Esophagus squamous epithelium (tissue), 4 donors: Measurements from ENCODE around the gene ATP8A2.

ENCODE experiments used
- CTCF ChIP-seq, 6 experiments: fragments of 450-650 bp in 4 of 6; fragments of 200-600 bp in 2 of 6; sonication (generic) in 2 of 6; IDR thresholded peaks; one replicate each; pipeline ENCODE4 v1.5.1; 2016 to 2019; ENCODE audit warnings: antibody characterized with exemption in 6 of 6, mild to moderate bottlenecking in 4 of 6, moderate library complexity in 4 of 6
- POLR2A ChIP-seq, 4 donors: fragments of 450-650 bp; IDR thresholded peaks; one replicate each; pipeline ENCODE4 v1.6.1; 2017; ENCODE audit warnings: antibody characterized with exemption in 4 of 4, mild to moderate bottlenecking in 4 of 4, moderate library complexity in 3 of 4

- no peak for TF ChIP-seq CTCF (IDR thresholded peaks at IDR 0.05)
- TF ChIP-seq POLR2A (IDR thresholded peaks at IDR 0.05) = no peak
Observed at GRCh38 chr13:25982907-25983306, 611.1 kb downstream of the ATP8A2 start.
